Left lung (tissue), 10 donors: ENCODE results near the gene PTBP3. TPM values are rescaled to one million over a fixed set of nuclear protein-coding genes. Genes with fewer than 3 reads are reported as not detected.

ENCODE experiments used
- ATAC-seq: fragments of 200-7000 bp; cut with Tn5 transposase; one replicate; pipeline ENCODE4 v1.9.1; 2020; ENCODE audit warnings: moderate library complexity
- DNase-seq, 4 donors: peaks; one replicate each; pipeline ENCODE4 v3.0.0-alpha.2; 2013 to 2020
- H3K27ac ChIP-seq, 2 donors: fragments of 200-600 bp; sonication (generic) in 1 of 2; one replicate each; pipeline versions ENCODE4 v1.5.0 to v1.8.0; 2020 to 2021
- H3K27me3 ChIP-seq, 2 donors: fragments of 200-600 bp; sonication (generic) in 1 of 2; one replicate each; pipeline versions ENCODE4 v1.5.0 to v1.8.0; 2020 to 2021
- H3K36me3 ChIP-seq, 2 donors: fragments of 200-600 bp; sonication (generic) in 1 of 2; one replicate each; pipeline versions ENCODE4 v1.5.0 to v1.8.0; 2020 to 2021
- H3K4me1 ChIP-seq, 2 donors: fragments of 200-600 bp; one replicate each; pipeline ENCODE4 v1.8.0; 2021
- H3K4me3 ChIP-seq, 2 donors: fragments of 200-600 bp; sonication (generic) in 1 of 2; one replicate each; pipeline versions ENCODE4 v1.5.0 to v1.8.0; 2020 to 2021; ENCODE audit warnings: mild to moderate bottlenecking in 1 of 2
- H3K9me3 ChIP-seq, 2 donors: fragments of 200-600 bp; sonication (generic) in 1 of 2; one replicate each; pipeline versions ENCODE4 v1.5.0 to v1.8.0; 2020 to 2021
- CTCF ChIP-seq, 2 donors: fragments of 200-600 bp; sonication (generic) in 1 of 2; IDR thresholded peaks; one replicate each; pipeline versions ENCODE4 v1.5.0 to v1.8.0; 2021; ENCODE audit warnings: antibody characterized with exemption in 2 of 2
- intact Hi-C, 2 donors: fragments of 100-400 bp; cut with DNase I; formaldehyde crosslinking; loops; one replicate each; pipeline versions ENCODE4 v1.11.2 to v1.14.2; 2022
- polyA plus RNA-seq, 6 donors: library from polyadenylated mRNA; unstranded; fragments of 120-200 nt; gene quantifications; one replicate each; pipeline ENCODE4 v1.2.1, GENCODE V29; 2013; ENCODE audit not compliant: insufficient read length in 6 of 6
- total RNA-seq, 2 donors: library from RNA; stranded (reverse); fragmentation: NEBNext Ultra II Directional; extraction: Animal tissue kit (Norgen Biotek cat#: 25700); gene quantifications; one replicate each; pipeline ENCODE4 v1.2.1, GENCODE V29; 2021
- donor health status: DM: no; HTN: yes; CAD: no.
- donor health status: DM: no; HTN: no; CAD: no.

PTBP3 gene
- total and polyA plus RNA-seq, 8 donors: 38.9 to 97.0 (median 45.1) TPM

GRCh38 chr9:112212926-112213325, 120.5 kb downstream of the PTBP3 start:
- intact Hi-C loops: no loop called here
- H3K27me3 ChIP-seq: no peaks in the 10 kb centered on the region
- H3K36me3 ChIP-seq: peaks cover 0 to 79% of the 10 kb centered on the region in 2 donors
- no peak overlapping the region for H3K27ac ChIP-seq
- no peak overlapping the region for H3K4me3 ChIP-seq
- no peaks in the 10 kb centered on the region for H3K4me1 ChIP-seq
- ATAC-seq (no peak), DNase-seq (no peak)
- no peak for TF ChIP-seq CTCF (IDR thresholded peaks at IDR 0.05)
- H3K9me3 ChIP-seq: peaks cover 0 to 7% of the 10 kb centered on the region in 2 donors

GRCh38 chr9:112207451-112207850, 126.0 kb downstream of the PTBP3 start:
- Histone ChIP-seq H3K4me1 (no peaks in the 10 kb centered on the region), H3K4me3 (no peak overlapping the region), H3K9me3 (peaks cover 0 to 15% of the 10 kb centered on the region in 2 donors), H3K27ac (no peak overlapping the region), H3K36me3 (peaks cover 0 to 61% of the 10 kb centered on the region in 2 donors), H3K27me3 (no peaks in the 10 kb centered on the region)
- DNase-seq (no peak), ATAC-seq (no peak)
- no peak for TF ChIP-seq CTCF (IDR thresholded peaks at IDR 0.05)
- intact Hi-C loops: no loop called here

DNA sequence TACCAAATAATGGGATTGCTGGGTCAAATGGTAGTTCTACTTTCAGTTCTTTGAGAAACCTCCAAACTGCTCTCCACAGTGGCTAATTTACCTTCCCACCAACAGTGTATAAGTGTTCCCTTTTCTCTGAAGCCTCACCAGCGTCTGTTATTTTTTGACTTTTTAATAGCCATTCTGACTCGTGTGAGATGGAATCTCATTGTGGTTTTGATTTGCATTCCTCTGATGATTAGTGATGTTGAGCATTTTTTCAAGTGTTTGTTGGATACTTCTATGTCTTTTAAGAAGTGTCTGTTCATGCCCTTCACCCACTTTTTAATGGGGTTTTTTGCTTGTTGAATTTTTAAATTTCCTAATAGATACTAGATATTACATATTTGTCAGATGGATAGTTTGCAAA, 129.9 kb downstream of the PTBP3 start:
- peaks cover 0 to 23% of the 10 kb centered on the region in 2 donors for H3K36me3 ChIP-seq
- H3K9me3 ChIP-seq: peaks cover 0 to 14% of the 10 kb centered on the region in 2 donors
- ATAC-seq (peak; percentile 53), DNase-seq (no peak)
- no peaks in the 10 kb centered on the region for H3K27me3 ChIP-seq
- no peak overlapping the region for H3K4me3 ChIP-seq
- no peaks in the 10 kb centered on the region for H3K4me1 ChIP-seq
- intact Hi-C loops: no loop called here
- no peak overlapping the region for H3K27ac ChIP-seq
- TF ChIP-seq CTCF (IDR thresholded peaks at IDR 0.05): no peak

DNA sequence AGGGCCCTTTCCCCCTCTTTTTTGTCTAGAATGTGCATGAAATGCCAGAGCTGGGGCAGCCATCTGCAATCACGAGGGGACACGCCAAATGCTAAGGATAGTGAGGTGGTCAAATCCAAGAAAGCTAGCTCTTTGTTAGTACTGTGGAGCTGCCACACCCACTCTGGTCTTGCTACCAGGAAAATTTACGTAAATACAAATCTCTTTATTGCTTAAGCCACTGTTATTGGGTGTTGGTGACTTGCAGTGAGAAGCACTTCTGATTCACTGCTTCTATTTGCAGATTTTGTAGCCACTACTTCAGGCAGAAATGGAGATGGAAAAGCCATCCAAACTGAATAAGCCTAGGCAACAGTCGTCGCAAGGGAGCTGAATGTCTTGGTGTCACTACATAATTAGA, 132.7 kb downstream of the PTBP3 start:
- intact Hi-C loops: no loop called here
- DNase-seq (no peak), ATAC-seq (peak; percentile 20)
- Histone ChIP-seq H3K4me1 (no peaks in the 10 kb centered on the region), H3K36me3 (peaks cover 0 to 4% of the 10 kb centered on the region in 2 donors), H3K27me3 (no peaks in the 10 kb centered on the region), H3K27ac (no peak overlapping the region), H3K9me3 (no peaks in the 10 kb centered on the region), H3K4me3 (no peak overlapping the region)
- no peak for TF ChIP-seq CTCF (IDR thresholded peaks at IDR 0.05)

- no peak for DNase-seq
- Histone ChIP-seq H3K9me3 (no peaks in the 10 kb centered on the region), H3K27me3 (no peaks in the 10 kb centered on the region), H3K4me1 (no peaks in the 10 kb centered on the region), H3K4me3 (no peak overlapping the region), H3K36me3 (no peaks in the 10 kb centered on the region), H3K27ac (no peak overlapping the region)
- peak; percentile 84 for ATAC-seq
- no peak for TF ChIP-seq CTCF (IDR thresholded peaks at IDR 0.05)
- intact Hi-C loops: no loop called here
Observed at GRCh38 chr9:112198646-112199045, 134.8 kb downstream of the PTBP3 start.
